Islet precursor cell (in vitro differentiated cells): Measurements from ENCODE around the gene DAZAP1.

Experiments
- DNase-seq: peaks from one replicate; pipeline ENCODE4 v3.0.0-alpha.2; 2018

The DAZAP1 gene

DNA sequence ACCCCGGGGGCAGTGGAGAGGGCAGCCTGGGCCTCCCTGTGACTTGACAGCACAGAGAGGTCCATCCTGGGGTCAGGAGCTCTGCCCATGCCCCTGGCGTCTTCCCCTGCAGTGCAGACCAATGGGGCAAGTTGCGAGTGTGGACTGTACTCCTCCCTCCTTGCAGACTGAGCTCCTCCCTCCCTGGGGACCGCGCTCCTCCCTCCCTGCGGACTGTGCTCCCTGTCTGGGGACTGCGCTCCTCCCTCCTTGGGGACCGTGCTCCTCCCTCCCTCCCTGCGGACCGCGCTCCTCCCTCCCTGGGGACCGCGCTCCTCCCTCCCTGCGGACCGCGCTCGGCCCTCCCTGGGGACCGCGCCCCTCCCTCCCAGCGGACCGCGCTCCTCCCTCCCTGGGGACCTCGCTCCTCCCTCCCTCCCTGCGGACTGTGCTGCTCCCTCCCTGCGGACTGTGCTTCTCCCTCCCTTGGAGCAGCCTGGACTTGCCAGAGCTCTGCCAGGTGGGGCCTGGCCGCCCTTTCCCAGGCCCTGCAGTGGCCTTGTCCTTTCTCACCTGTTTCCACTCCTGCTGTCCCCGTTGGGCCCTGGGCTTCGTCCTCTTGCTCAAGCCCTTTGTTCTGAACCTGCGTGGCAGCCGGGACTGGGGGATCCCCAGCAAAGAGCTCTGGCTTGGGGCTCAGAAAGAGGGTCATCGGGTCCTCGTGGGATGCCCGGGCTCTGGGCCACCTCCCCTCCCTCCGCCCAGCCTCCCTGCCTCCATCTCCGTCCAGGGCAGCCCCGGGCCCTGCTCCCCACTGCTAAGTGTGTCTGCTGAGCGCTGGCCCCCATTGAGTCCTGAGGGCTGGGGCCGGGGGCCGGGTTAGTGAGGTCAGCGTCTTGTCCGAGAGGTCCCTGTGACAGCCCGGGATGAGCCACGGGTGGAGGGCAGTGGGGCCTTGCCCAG lies 12.9 kb upstream of the DAZAP1 start:
- DNase-seq = peak; percentile 54

DNA sequence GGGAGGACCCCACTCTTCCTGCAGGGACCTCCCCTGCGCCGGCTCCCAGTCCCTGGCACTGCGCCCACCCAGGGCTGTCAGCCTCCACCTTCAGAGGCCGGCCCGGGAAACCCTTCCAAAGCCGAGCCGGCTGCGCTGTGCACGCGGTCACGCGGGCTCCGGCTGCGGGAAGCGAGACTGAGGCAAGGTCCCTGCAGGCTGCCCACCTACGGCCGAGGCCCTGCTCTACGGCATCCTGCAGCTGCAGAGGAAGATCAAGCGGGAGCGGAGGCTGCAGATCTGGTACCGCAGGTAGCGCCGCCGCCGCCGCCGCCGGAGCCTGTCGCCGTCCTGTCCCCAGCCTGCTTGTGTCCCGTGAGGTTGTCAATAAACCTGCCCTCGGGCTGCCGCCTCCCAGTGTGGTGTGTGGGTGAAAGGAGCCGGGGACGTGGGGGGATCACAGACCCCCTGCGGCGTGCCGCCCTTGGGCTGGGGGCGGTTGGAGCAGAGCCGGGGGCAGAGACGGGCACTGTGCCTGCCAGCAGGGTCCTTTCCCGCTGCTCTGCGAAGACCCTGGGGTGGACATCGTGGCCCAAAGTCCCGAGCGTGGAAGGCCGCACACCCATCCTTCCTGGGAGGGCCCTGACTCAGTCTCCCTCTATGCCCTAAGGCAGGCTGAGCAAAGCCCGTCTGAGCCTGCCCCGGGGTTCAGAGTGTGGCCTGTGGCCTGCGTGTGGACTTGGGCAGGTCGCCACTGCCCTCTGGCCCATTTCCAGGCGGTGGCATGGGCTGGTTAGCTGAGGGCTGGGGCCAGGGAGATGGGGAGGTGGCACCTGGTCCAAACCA lies 12.0 kb upstream of the DAZAP1 start:
- no peak for DNase-seq

DNA sequence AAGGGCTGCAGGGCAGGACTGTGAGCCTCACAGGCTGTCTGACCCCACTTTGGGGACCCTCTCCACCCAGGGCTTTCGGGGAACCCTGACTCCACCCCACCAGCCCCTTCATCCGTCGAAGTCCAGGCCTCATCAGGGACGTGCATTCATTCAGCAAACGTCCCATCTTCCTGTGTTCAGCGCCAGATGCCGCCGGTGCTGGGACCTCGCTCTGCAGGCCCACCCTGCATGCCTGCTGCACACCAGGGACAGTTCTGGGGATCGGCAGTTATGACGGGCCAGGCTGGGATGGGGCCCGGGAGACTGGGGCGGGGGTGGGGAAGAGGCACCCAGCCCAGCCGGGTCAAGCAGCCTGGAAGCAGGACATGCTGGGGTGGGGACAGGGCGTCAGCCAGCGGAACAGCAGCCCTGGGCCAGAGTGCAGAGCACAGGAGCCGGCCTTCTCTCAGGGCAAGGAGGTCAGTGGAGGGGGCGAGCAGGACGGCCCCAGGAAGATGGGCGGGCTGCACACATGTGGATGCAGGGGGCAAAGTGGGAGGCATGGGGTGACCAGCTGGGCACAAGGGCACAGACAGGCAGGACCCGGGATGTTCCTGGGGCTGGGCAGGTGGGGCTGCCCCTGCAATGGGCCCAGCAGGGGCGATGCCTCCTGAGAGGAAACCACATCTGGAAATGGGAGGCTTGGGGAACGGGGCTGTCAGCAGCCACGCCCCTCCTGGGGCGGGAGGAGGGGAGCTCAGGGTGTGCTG lies 11.2 kb upstream of the DAZAP1 start:
- no peak for DNase-seq

DNA sequence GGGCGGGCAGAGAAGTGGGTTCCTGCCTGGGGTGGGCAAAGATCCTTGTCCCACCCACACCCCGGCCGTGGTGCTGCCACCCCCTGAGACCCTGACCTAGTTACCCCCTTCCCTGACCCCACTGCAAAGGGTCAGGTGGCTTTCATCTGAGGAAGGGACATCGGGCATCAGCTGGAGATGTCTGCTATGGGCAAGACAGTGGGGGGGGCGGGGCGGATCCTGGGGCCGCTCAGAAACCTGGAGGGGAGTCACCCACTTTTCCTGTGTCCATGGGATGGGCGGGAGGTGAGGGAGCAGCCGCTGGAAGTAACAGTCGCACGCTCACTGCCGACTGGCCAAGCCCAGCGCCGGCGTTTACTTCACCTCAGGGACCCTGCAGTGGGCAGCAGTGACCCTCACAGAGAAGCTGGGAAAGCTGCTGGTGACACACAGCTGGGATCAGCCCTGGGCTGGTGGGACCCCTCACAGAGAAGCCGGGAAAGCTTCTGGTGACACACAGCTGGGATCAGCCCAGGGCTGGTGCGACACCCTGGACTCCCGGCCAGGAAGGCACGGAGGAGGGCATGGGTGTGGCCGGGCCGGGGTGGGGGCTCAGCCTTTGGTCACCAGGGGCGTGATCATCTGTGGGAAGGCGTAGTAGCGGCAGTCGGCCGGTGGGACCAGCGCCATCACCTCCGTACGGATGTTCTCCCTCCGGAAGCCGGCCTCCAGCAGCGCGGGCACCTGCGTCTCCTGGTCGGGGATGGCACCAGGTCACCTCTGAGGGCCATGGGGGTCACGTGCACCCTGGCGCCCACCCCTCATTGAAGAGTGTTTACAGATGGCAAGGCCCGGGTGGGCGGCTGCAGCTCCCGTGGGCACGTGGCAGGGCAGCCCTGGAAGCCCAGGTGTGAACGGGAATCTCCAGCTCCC lies 10.4 kb upstream of the DAZAP1 start:
- DNase-seq = no peak

DNA sequence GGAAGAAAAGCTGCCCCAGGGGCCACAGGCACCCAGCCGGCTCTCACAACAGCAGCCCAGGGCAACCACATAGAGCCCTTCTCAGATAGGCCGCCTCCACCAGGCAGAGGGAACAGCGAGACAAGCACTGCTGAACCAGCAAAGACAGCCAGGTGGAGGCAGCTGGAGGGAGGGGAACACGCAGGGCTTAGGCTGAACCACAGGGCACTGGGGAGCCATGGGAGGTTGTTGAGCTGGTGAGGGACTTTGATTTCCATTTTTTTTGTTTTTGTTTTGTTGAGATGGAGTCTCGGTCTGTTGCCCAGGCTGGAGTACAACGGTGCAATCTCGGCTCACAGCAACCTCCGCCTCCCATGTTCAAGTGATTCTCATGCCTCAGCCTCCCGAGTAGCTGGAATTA lies 9.5 kb upstream of the DAZAP1 start:
- no peak for DNase-seq

DNA sequence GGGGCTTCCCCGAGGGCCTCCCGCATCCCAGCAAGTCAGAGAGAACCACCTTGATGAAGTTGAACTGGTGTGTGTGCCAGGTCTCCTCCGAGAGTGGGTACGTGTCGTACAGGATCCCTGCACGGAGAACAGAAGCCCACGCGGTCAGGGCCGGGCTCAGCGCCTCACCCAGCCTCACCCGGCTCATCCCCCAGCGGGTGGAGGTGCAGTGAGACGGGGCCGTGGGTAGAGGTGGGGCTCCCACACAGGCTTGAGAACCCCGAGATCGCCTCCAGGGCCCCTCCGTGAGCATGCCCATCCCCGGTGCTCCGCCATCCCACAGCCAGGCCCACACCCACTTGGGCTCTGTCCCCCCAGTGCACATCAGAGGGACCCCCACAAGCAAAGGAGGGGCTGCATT lies 8.3 kb upstream of the DAZAP1 start:
- no peak for DNase-seq

DNA sequence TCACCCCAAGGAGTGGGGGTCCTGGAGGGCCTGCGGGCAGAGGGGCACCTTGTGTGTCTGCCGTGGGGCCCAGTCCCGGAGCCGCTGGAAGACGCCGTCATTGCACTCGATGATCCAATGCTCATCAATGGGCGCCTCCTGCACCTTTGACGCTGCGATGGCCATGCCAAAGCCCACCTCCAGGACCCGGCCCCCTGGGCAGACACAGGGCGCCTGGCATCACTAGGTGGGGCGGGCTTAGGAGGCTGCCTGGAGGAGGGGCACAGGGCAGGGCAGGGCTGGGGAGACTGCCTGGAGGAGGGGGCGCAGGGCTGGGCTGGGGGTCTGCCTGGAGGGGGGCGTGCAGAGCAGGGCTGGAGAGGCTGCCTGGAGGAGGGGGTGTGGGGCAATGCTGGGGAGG lies 7.6 kb upstream of the DAZAP1 start:
- no peak for DNase-seq

DNA sequence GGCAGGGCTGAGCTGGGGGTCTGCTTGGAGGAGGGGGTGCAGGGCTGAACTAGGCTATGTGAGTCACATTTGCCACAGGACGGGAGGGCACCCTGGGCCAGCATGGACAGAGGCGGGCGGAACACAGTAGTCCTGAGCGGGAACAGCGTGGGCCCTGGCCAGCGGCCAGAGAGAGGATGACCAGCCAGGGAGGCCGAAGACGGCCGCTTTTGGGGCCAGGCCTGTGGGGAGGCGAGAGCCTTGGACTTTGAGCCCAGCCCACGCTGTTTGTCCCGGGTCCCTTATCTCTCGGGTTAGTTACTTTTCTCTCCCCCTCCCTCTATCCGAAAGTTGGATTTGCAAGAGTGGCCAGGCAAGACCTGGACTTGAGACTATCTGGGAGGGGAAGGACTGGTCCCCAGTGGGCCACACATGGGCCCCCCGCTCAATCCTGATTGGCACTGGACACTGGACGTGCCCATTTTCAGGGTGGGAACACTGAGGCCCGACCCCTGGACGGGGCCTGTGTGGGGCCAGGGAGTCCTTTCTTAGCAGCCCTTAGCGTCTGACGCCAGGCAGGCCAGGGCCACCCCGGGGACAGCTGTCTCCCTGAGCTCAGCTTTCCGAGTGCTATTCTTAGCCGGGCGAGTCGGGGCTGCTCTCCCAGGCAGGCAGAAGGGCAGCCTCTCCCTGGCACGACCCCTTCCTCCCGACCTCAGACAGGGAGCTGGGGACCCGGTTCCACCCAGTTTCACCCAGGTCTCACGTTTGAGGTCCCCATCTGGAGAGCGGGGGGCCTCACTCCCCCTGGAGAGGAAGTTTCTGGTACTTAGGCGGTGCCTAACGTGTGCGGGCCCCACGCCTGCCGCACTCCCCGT lies 6.9 kb upstream of the DAZAP1 start:
- DNase-seq = no peak

DNA sequence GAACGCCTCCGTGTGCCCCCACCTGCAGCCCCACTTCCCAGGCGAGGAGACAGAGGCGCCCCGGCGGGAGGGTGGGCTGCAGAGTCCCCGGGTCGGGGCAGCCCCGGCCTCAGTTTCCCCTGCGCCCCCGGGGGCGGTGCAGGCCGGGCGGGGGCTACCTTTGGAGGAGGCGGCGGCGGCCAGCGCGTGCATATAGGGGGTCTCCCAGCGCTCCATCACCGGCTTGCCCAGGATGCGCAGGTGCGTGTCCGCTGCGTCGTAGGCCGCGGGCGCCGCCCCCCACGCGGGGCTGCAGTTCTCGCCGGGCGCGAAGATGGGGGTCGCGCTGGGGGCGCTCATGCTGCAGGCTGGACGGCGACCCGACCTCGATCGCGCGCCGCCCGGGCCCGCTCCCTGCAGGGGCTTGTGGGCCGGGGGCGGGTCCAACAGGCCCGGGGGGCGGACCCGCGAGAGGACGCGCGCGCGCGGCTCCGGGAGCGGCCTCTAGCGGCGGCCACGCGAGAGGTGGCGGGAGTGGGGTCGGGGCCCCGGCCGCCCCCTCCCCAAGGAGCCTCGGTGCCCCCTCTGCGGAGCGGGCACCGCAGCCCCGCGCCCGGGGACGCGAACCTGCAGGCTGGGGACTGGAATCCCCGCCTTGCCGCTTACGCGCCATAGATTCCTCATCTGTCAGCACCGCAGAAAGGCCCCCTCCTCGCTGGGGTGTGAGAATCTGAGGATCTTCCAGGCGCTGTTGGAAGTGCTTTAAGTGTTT lies 6.1 kb upstream of the DAZAP1 start, which contains the start of gene GAMT:
GAMT (minus strand) TSS at position 405 of the 751 bp plus-strand sequence; CDS start at position 339, 66 bp downstream.
- DNase-seq = no peak

DNA sequence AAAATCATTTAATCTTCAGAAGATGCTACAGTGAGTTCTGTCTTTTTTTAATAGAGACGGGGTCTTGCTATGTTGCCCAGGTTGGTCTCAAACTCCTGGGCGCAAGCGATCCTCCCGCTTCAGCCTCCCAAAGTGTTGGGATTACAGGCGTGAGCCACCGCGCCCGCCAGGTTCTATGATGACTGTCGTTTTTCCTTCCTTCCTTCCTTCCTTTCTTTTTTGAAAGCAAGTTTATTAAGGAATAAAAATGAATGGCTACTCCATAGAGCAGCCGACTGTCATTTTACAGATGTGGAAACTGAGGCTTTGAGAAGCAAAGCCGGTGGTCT lies 5.5 kb upstream of the DAZAP1 start:
- DNase-seq = no peak

DNA sequence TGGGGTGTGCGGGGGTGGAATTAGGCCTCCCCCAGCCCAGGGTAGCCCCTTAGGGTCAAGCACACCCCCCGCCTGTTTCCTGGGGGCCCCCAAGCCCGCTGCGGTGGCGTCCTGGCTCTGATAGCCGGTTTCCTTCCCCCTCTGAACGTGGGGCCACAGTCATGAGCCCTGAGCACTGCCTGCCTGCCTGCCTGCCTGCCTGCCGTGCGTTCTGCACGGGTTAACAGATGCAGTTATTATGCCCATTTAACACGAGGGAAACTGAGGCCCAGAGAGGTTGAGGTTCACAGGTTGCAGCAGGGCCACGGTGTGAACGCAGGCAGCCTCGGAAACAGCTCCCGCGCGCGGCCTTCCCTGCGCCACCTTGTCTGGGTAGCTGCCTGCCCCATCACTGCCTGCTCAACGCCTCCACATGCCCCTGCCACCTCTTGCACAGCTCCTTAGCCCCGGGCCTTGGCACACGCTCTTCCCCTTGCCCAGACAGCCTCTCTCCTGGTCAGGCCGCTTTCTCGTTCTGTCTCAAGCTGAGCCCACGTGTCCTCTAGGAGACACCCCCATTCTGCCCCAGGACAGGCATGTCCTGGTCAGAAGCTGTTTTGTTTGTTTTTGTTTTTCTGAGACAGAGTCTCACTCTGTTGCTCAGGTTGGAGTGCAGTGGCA lies 4.8 kb upstream of the DAZAP1 start:
- no peak for DNase-seq

DNA sequence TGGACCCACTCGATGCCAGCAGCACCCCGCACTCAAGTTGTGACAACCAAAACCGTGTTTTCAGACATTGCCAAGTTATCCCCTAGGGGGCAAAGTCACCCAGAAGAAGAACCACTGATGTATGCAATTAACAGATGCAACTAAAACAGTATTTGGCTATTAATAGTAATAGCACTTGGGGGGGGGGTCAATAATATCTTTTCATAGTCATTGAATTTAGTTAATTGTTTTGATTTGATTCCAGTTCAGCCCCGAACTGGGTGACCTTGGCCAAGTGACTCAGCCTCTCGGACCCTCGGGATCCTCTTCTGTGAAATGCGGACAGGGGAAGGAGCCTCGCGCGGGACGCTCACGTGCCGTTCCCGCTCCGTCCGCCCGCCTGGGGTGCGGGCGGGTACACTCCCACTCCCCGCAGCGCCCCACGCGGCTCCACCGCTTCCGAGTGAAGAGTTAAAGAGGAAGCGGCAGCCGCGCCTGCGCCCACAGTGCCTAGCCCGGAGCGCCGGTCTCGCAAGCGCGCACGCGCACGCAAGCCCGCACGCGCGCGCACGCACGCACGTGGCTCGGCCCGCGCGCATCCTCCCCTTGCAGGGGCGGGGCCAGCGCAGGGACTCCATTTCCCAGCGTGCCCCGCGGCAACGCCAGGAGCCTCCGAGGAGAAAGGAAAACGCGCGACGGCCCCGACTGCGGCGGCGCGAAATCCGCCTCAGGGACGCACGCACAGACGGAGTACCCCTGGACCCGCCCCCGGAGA lies 435 bp upstream of the DAZAP1 start:
- peak; percentile 98 for DNase-seq

DNA sequence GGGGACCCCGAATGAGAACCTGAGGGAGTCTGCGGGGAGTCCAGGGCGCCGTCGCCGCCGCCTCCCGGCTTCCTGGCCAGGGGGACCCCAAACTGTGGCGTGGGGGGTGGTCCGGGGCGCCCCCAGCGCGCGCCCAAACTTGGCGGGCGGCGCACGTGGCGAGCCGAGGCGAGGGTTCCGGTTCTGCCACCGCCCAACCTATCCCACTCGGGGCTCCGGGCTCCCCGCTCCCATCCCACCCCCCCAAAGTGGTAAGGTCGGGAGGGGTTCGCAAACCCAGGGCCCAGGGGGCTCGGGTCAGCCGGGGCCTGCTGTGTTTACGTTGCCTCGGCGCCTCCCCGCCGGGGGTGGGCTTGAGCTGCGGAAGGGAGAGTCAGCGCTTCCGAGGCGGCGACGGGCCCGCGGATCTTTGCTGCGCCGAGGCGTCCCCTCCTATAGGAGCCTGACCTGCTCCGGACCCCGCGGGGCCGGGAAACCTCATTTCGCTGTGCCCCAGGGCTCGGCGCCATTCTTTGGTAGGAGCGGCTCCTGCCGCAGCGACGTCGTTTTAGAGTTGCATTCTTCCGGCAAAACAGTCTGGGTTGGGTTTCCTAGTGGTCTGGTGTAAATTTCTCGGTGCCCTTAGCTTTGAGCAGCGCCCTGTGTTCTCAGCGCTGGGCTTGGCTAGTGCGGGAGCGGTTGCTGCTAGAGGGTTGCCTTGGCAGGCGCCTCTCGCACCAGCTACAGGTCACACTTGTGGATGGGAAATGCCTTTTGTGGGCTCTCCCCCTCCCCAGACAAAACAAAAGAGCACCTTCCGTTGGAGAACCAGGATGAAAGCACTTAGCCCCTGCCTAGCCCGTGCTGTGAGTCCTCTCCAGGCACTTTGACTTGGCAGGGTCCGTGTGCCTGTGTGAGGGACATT lies 1.2 kb downstream of the DAZAP1 start:
- peak; percentile 70 for DNase-seq

DNA sequence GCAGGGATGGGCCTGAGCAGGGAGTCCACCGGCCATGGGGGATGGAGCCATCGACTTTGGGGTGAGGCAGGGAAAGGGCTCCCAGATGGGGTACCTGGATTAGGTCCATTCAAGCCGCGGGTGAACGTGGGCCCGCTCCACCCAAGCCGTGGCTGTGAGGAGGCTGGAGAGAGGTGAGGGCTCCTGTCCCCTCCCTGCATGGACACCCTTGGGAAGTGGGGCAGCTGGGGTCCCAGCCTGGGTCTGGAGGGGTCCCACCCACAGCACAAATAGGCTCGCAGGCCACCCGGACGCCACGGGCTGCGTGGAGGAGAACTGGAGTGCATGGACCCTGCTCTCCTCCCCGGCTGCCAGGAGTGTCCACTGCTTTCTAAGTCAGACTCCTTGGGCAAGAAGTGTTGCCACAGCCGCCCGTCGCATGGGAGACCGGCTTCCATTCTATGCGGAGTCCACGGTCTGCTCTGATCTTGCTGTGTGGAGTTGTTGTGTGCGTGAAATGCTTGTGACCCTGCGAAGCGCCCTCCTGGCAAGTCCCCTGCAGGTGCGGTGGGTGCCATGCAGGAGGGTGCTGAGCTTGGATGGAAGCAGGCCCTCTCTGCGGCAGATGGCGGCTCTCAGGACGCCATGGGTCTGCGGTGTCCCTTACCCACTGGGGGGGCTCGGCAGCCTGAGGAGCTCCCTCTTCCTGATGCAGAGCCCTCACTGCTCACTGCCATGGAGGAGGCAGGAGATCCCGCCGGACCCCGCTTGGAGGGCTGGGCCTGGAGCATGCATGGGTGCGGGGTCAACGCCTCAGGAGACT lies 2.0 kb downstream of the DAZAP1 start:
- DNase-seq = no peak

DNA sequence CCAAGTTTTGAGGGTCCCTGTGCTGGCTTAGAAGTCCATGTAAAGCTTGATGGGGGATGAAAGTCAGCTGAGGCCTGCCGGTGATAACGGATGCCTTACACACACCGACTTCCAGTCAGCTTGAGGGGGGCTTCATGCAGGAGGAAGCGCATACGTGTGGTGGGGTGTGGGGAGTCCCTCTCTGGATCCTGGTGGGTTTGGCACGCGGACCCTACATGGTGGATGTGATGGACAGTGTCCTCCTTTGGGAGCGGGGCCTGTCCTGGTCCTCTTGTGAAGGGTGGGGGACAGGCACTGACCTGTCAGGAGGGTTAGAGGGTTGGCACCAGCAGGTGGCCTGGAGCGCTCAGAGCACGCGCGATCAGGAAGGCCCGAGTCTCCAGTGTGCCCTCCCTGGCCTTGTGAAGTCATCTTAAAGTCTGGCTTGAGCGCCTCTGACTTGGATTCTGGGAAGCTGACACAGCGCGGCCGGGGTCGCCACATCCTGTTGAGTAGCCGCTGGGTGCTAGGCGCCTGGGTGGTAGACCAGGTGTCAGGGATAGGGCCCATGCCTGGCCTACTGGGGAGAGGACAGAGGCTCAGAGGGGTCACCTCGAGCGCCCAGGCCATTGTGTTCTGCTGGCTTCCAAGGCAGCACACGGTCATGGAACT lies 2.9 kb downstream of the DAZAP1 start:
- DNase-seq = no peak

DNA sequence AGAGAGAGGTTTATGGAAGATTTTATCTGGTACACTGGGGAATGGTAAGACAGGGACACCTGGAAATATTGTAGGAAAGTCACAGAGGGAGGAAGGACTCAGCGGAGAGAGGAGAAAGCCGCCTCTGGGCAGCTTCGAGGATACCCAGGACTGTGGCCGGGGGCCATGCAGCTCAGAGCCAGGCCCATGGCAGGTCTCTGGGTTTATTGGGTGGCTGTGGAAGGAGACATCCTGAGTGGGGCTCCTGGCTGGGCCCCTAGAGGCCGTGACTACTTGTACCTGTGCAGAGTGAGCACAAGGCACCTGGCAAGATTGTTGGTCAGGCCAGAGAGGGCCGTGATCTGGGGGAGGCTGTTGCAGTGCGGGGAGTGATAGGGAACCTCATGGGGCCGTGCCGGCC lies 3.4 kb downstream of the DAZAP1 start:
- no peak for DNase-seq
